DND-41 (cell line): ENCODE data around the gene FGFR3.

Experiments used
- EZH2 ChIP-seq: IDR thresholded peaks from 3 replicates; pipeline ENCODE4 v1.6.1; 2012; ENCODE audit warnings: borderline replicate concordance, low read depth, mild to moderate bottlenecking, moderate library complexity, low read length, inconsistent platforms; ENCODE audit not compliant: severe bottlenecking
- TF ChIP-seq, protein P1 (sequence below): IDR thresholded peaks from 2 replicates; pipeline ENCODE4 v1.5.1; 2012; ENCODE audit warnings: borderline replicate concordance, low read length, moderate library complexity, mild to moderate bottlenecking; ENCODE audit not compliant: poor library complexity, severe bottlenecking; ENCODE audit errors: extremely low read depth

DNA sequence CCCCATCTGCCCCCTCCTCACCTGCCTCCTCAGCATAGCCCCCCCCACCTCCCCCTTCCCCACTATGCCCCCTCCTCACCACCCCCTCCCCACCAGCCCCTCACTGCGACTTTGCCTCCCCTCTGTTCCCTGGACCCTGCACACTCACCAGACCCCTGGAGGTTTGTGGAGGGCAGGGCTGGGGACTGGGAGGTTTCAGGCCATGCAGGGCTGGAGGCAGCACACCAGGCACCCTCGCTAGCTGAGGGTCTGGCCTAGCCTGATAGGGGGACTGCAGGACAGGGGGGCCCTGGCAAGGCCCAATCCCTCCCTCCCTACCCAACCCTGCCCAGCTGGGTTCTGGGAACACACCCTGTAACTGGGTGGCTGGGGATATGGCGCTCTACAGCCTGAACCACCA lies 43.7 kb upstream of the FGFR3 start:
- TF ChIP-seq, protein P1, sequence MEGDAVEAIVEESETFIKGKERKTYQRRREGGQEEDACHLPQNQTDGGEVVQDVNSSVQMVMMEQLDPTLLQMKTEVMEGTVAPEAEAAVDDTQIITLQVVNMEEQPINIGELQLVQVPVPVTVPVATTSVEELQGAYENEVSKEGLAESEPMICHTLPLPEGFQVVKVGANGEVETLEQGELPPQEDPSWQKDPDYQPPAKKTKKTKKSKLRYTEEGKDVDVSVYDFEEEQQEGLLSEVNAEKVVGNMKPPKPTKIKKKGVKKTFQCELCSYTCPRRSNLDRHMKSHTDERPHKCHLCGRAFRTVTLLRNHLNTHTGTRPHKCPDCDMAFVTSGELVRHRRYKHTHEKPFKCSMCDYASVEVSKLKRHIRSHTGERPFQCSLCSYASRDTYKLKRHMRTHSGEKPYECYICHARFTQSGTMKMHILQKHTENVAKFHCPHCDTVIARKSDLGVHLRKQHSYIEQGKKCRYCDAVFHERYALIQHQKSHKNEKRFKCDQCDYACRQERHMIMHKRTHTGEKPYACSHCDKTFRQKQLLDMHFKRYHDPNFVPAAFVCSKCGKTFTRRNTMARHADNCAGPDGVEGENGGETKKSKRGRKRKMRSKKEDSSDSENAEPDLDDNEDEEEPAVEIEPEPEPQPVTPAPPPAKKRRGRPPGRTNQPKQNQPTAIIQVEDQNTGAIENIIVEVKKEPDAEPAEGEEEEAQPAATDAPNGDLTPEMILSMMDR, result no peak
- no peak for TF ChIP-seq EZH2
